ENCODE data around the gene ATP8B3.

DNA sequence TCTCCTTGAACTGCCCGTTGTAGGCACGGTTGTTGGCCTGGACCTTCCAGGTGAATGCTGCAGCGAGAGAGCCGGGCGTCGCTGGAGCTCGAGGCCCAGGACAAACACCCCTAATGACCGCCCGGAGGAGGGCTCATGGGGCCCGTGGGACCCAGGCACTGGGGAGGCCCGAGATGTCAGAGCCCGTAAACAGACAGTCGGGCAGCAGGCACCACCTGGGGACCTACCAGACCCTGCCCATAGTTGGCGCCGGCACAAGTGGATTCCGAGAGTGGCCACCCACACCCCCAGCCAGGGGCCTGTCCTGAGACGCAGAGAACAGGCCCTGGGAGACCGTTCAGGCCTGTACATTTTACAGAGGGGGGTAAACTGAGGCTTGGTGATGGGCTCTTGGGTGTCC, 2.4 kb downstream of the ATP8B3 start:
- TF ChIP-seq EP300 (IDR thresholded peaks at IDR 0.05): no peak
- no peak for TF ChIP-seq POLR2A (IDR thresholded peaks at IDR 0.05)
- TF ChIP-seq, protein P1, sequence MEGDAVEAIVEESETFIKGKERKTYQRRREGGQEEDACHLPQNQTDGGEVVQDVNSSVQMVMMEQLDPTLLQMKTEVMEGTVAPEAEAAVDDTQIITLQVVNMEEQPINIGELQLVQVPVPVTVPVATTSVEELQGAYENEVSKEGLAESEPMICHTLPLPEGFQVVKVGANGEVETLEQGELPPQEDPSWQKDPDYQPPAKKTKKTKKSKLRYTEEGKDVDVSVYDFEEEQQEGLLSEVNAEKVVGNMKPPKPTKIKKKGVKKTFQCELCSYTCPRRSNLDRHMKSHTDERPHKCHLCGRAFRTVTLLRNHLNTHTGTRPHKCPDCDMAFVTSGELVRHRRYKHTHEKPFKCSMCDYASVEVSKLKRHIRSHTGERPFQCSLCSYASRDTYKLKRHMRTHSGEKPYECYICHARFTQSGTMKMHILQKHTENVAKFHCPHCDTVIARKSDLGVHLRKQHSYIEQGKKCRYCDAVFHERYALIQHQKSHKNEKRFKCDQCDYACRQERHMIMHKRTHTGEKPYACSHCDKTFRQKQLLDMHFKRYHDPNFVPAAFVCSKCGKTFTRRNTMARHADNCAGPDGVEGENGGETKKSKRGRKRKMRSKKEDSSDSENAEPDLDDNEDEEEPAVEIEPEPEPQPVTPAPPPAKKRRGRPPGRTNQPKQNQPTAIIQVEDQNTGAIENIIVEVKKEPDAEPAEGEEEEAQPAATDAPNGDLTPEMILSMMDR (IDR thresholded peaks at IDR 0.05): no peak
